Keratinocyte (primary cell): ENCODE data around the gene PGA3. TPM values are rescaled to one million over a fixed set of nuclear protein-coding genes. Genes with fewer than 3 reads are reported as not detected.
"Not testable (repeated sequence)": the region's sequence is repeated elsewhere in the genome, so short reads cannot be mapped to it uniquely, and the experiment has no call there.

Source experiments
- DNase-seq: peaks from one replicate; pipeline ENCODE4 v3.0.0-alpha.2; 2011; ENCODE audit warnings: low read depth, missing footprints, low spot score
- FAIRE-seq: peaks from 2 replicates; lab custom pipeline; 2011; peaks lifted over from hg19 to GRCh38; lab: Jason Lieb, UNC
- H2AFZ ChIP-seq: 2 replicates; pipeline ENCODE4 v1.6.0; 2012; ENCODE audit warnings: low read length, control low read depth, inconsistent platforms; ENCODE audit not compliant: control insufficient read depth
- H3K27ac ChIP-seq: 2 replicates; pipeline ENCODE4 v1.5.1; 2011; ENCODE audit warnings: low read length; ENCODE audit not compliant: control insufficient read depth, insufficient read depth
- H3K27me3 ChIP-seq: 3 replicates; pipeline ENCODE4 v1.6.0; 2011; ENCODE audit warnings: low read length; ENCODE audit not compliant: control insufficient read depth, insufficient read depth; ENCODE audit errors: extremely low read depth
- H3K36me3 ChIP-seq, 2 experiments: 2 replicates in 1 of 2; 3 replicates in 1 of 2; pipeline ENCODE4 v1.5.1; 2011; ENCODE audit warnings: low read length in 2 of 2, mild to moderate bottlenecking in 1 of 2; ENCODE audit not compliant: control insufficient read depth in 2 of 2, insufficient read depth in 2 of 2; ENCODE audit errors: extremely low read depth in 1 of 2
- H3K4me1 ChIP-seq: 3 replicates; pipeline ENCODE4 v1.5.1; 2011; ENCODE audit warnings: low read length; ENCODE audit not compliant: control insufficient read depth, insufficient read depth; ENCODE audit errors: extremely low read depth
- H3K4me2 ChIP-seq: 3 replicates; pipeline ENCODE4 v1.6.0; 2011; ENCODE audit warnings: low read depth, low read length; ENCODE audit not compliant: control insufficient read depth, insufficient read depth; ENCODE audit errors: extremely low read depth
- H3K4me3 ChIP-seq, 3 experiments: fragments of 200-600 bp in 1 of 3; sonication (generic) in 1 of 3; 2 replicates in 2 of 3; 3 replicates in 1 of 3; pipeline ENCODE4 v1.5.1; 2011 to 2016; ENCODE audit warnings: low read length in 3 of 3, mild to moderate bottlenecking in 3 of 3, control low read depth in 2 of 3, inconsistent platforms in 1 of 3, low read depth in 1 of 3, mixed read lengths in 1 of 3, mixed run types in 1 of 3, moderate library complexity in 1 of 3; ENCODE audit not compliant: control insufficient read depth in 2 of 3, insufficient read depth in 2 of 3; ENCODE audit errors: extremely low read depth in 1 of 3
- H3K79me2 ChIP-seq: 2 replicates; pipeline ENCODE4 v1.6.0; 2012; ENCODE audit warnings: low read length; ENCODE audit not compliant: control insufficient read depth, insufficient read depth
- H3K9ac ChIP-seq: 3 replicates; pipeline ENCODE4 v1.6.0; 2011; ENCODE audit warnings: low read length; ENCODE audit not compliant: control insufficient read depth, insufficient read depth; ENCODE audit errors: extremely low read depth
- H3K9me1 ChIP-seq: 3 replicates; pipeline ENCODE4 v1.6.0; 2011; ENCODE audit warnings: low read length; ENCODE audit not compliant: control insufficient read depth, insufficient read depth; ENCODE audit errors: extremely low read depth
- H3K9me3 ChIP-seq: 2 replicates; pipeline ENCODE4 v1.5.1; 2012; ENCODE audit warnings: low read depth, low read length; ENCODE audit not compliant: control insufficient read depth
- H4K20me1 ChIP-seq: 3 replicates; pipeline ENCODE4 v1.6.0; 2011; ENCODE audit warnings: low read length; ENCODE audit not compliant: control insufficient read depth, insufficient read depth; ENCODE audit errors: extremely low read depth
- dilution Hi-C: fragments of 300-500 bp; cut with MboI; formaldehyde crosslinking; loops from one replicate; pipeline ENCODE4 v1.7.0; 2020; ENCODE audit warnings: low sequenced_read_pairs; ENCODE audit not compliant: extremely low pct_ligation_motif_present
- polyA plus RNA-seq, 5 experiments: library from polyadenylated mRNA; depleted of rRNA in 3 of 5; stranded (reverse) in 3 of 5; stranded (forward) in 1 of 5; unstranded in 1 of 5; fragments of >200 nt; gene quantifications; 1 replicate in 1 of 5; 2 replicates in 3 of 5; 3 replicates in 1 of 5; pipeline versions ENCODE4 v1.2.1 to v1.2.3, GENCODE V29; 2011 to 2012; ENCODE audit warnings: missing spikeins in 2 of 5, low read depth in 1 of 5, low replicate concordance in 1 of 5

The PGA3 gene
- polyA plus RNA-seq, 1 donor (not counting 4 experiments of a cell fraction or from before 2014, with no cell fraction given), result not detected

GRCh38 chr11:61218306-61218705 is 15.0 kb downstream of the PGA3 start:
- H4K20me1 ChIP-seq, H3K9me3 ChIP-seq, dilution Hi-C loops, H3K4me1 ChIP-seq, H3K36me3 ChIP-seq, H3K79me2 ChIP-seq, H3K9me1 ChIP-seq, H2AFZ ChIP-seq, DNase-seq, H3K4me3 ChIP-seq, FAIRE-seq, H3K27me3 ChIP-seq, H3K9ac ChIP-seq, H3K27ac ChIP-seq, H3K4me2 ChIP-seq: not testable (repeated sequence)

GRCh38 chr11:61219016-61219415 is 15.7 kb downstream of the PGA3 start:
- H2AFZ ChIP-seq, H3K4me1 ChIP-seq, H3K27ac ChIP-seq, H3K4me2 ChIP-seq, H4K20me1 ChIP-seq, dilution Hi-C loops, H3K27me3 ChIP-seq, DNase-seq, H3K9ac ChIP-seq, H3K4me3 ChIP-seq, H3K9me1 ChIP-seq, H3K9me3 ChIP-seq, H3K79me2 ChIP-seq, H3K36me3 ChIP-seq, FAIRE-seq: not testable (repeated sequence)

- H3K4me1 ChIP-seq, H3K4me3 ChIP-seq, FAIRE-seq, H3K27me3 ChIP-seq, DNase-seq, H3K27ac ChIP-seq, H3K9ac ChIP-seq, dilution Hi-C loops, H3K79me2 ChIP-seq, H4K20me1 ChIP-seq, H3K36me3 ChIP-seq, H3K9me1 ChIP-seq, H2AFZ ChIP-seq, H3K4me2 ChIP-seq, H3K9me3 ChIP-seq: not testable (repeated sequence)
Measured at GRCh38 chr11:61222047-61222446, 18.7 kb downstream of the PGA3 start, which contains the start of gene PGA4. Gene PGA4, plus strand, starts transcription at chr11:61222347. Its CDS starts 54 bp downstream, at chr11:61222401.

GRCh38 chr11:61222692-61223091 is 19.4 kb downstream of the PGA3 start:
- FAIRE-seq, H3K4me3 ChIP-seq, H3K9ac ChIP-seq, H3K4me2 ChIP-seq, H3K27me3 ChIP-seq, DNase-seq, H3K4me1 ChIP-seq, H3K27ac ChIP-seq, H3K79me2 ChIP-seq, H3K9me1 ChIP-seq, dilution Hi-C loops, H3K9me3 ChIP-seq, H2AFZ ChIP-seq, H4K20me1 ChIP-seq, H3K36me3 ChIP-seq: not testable (repeated sequence)

- H3K9me1 ChIP-seq, H2AFZ ChIP-seq, H4K20me1 ChIP-seq, H3K4me2 ChIP-seq, dilution Hi-C loops, H3K9ac ChIP-seq, H3K27me3 ChIP-seq, FAIRE-seq, H3K27ac ChIP-seq, H3K36me3 ChIP-seq, H3K9me3 ChIP-seq, H3K4me1 ChIP-seq, H3K4me3 ChIP-seq, DNase-seq, H3K79me2 ChIP-seq: not testable (repeated sequence)
Measured at GRCh38 chr11:61226457-61227137, 23.3 kb downstream of the PGA3 start.
